Neural cell (in vitro differentiated cells): ENCODE results near the gene TTC8. TPM values are rescaled to one million over a fixed set of nuclear protein-coding genes. Genes with fewer than 3 reads are reported as not detected.

Source experiments
- H2AFZ ChIP-seq: fragments of 200-600, 300-800 bp; sonication (generic), shearing (Covaris generic); 2 replicates; pipeline ENCODE4 v1.6.0; 2014; ENCODE audit warnings: low read depth, mild to moderate bottlenecking, antibody characterized with exemption, low read length, moderate library complexity
- H3F3A ChIP-seq: fragments of 200-600 bp; shearing (Covaris generic); 2 replicates; pipeline ENCODE4 v1.6.1; 2016; ENCODE audit warnings: mild to moderate bottlenecking, moderate library complexity, mixed read lengths, antibody characterized with exemption, low read length; ENCODE audit not compliant: insufficient read depth, poor library complexity, severe bottlenecking
- H3K27ac ChIP-seq: fragments of 200-600, 300-800 bp; sonication (generic), shearing (Covaris generic); 2 replicates; pipeline ENCODE4 v1.5.1; 2014; ENCODE audit warnings: mild to moderate bottlenecking, low read length, moderate library complexity
- H3K27me3 ChIP-seq: fragments of 300-800, 200-600 bp; sonication (generic), shearing (Covaris generic); 2 replicates; pipeline ENCODE4 v1.6.0; 2014; ENCODE audit warnings: mild to moderate bottlenecking, low read depth, low read length, moderate library complexity; ENCODE audit not compliant: insufficient read depth
- H3K36me3 ChIP-seq: fragments of 300-800, 200-600 bp; sonication (generic), shearing (Covaris generic); 2 replicates; pipeline ENCODE4 v1.5.1; 2014; ENCODE audit warnings: mild to moderate bottlenecking, antibody characterized with exemption, low read length, moderate library complexity; ENCODE audit not compliant: insufficient read depth
- H3K4me2 ChIP-seq: fragments of 300-800, 200-600 bp; sonication (generic), shearing (Covaris generic); 2 replicates; pipeline ENCODE4 v1.6.0; 2014; ENCODE audit warnings: mild to moderate bottlenecking, low read length
- H3K4me3 ChIP-seq: fragments of 300-800, 200-600 bp; sonication (generic), shearing (Covaris generic); 2 replicates; pipeline ENCODE4 v1.5.1; 2014; ENCODE audit warnings: mild to moderate bottlenecking, low read length, moderate library complexity
- H3K79me2 ChIP-seq: fragments of 200-600 bp; shearing (Covaris generic); replicated peaks from 2 replicates; pipeline ENCODE4 v1.6.0; 2014; ENCODE audit warnings: mild to moderate bottlenecking, low read length, moderate library complexity; ENCODE audit not compliant: insufficient read depth
- H3K9ac ChIP-seq: fragments of 300-800, 200-600 bp; sonication (generic), shearing (Covaris generic); 2 replicates; pipeline ENCODE4 v1.6.1; 2016; ENCODE audit warnings: mild to moderate bottlenecking, low read length, mixed read lengths
- H3K9me2 ChIP-seq: fragments of 200-600 bp; shearing (Covaris generic); 2 replicates; pipeline ENCODE4 v1.6.1; 2016; ENCODE audit warnings: mild to moderate bottlenecking, low read length, mixed read lengths; ENCODE audit not compliant: insufficient read depth
- H3K9me3 ChIP-seq: fragments of 200-600, 300-800 bp; sonication (generic), shearing (Covaris generic); 2 replicates; pipeline ENCODE4 v1.6.1; 2016; ENCODE audit warnings: mild to moderate bottlenecking, mixed run types, low read length, moderate library complexity, mixed read lengths
- H4K20me1 ChIP-seq: fragments of 200-600 bp; shearing (Covaris generic); 2 replicates; pipeline ENCODE4 v1.6.1; 2016; ENCODE audit warnings: mild to moderate bottlenecking, mixed run types; ENCODE audit not compliant: insufficient read depth
- EP300 ChIP-seq: fragments of 450-650 bp; conservative IDR thresholded peaks from 2 replicates; pipeline ENCODE4 v1.6.1; 2014; ENCODE audit warnings: antibody characterized with exemption, mild to moderate bottlenecking, moderate library complexity; ENCODE audit not compliant: poor library complexity, severe bottlenecking
- EZH2 ChIP-seq: fragments of 200-600, 300-800 bp; shearing (Covaris generic), sonication (generic); IDR thresholded peaks from 2 replicates; pipeline ENCODE4 v1.6.1; 2014; ENCODE audit warnings: antibody characterized with exemption, low read length, borderline replicate concordance, mild to moderate bottlenecking; ENCODE audit not compliant: insufficient read depth, poor library complexity, severe bottlenecking
- MXI1 ChIP-seq: fragments of 450-650 bp; conservative IDR thresholded peaks from 2 replicates; pipeline ENCODE4 v1.6.1; 2014; ENCODE audit warnings: antibody characterized with exemption, mild to moderate bottlenecking; ENCODE audit not compliant: poor library complexity, severe bottlenecking
- POLR2AphosphoS5 ChIP-seq: IDR thresholded peaks from 2 replicates; pipeline ENCODE4 v1.6.1; 2012
- RAD21 ChIP-seq: fragments of 450-650 bp; conservative IDR thresholded peaks from 2 replicates; pipeline ENCODE4 v1.6.1; 2014; ENCODE audit warnings: antibody characterized with exemption, mild to moderate bottlenecking, moderate library complexity
- SMC3 ChIP-seq: fragments of 450-650 bp; conservative IDR thresholded peaks from 2 replicates; pipeline ENCODE4 v1.6.1; 2014; ENCODE audit warnings: antibody characterized with exemption, mild to moderate bottlenecking, moderate library complexity; ENCODE audit not compliant: poor library complexity
- TAF1 ChIP-seq: IDR thresholded peaks from 2 replicates; pipeline ENCODE4 v1.6.1; 2012; ENCODE audit warnings: low read depth
- polyA plus RNA-seq: library from polyadenylated mRNA; depleted of rRNA; stranded (reverse); fragments of >200 nt; gene quantifications from 2 replicates; pipeline ENCODE4 v1.2.3, GENCODE V29; 2014
- TF ChIP-seq, protein P1 (sequence below): fragments of 450-650 bp; IDR thresholded peaks from 2 replicates; pipeline ENCODE4 v1.5.1; 2014; ENCODE audit warnings: antibody characterized with exemption, mild to moderate bottlenecking, moderate library complexity; ENCODE audit not compliant: poor library complexity, severe bottlenecking
- TF ChIP-seq, protein P2 (sequence below): IDR thresholded peaks from 2 replicates; pipeline ENCODE4 v1.6.1; 2012; ENCODE audit warnings: borderline replicate concordance

The TTC8 gene
- polyA plus RNA-seq, 1 donor from 2014 or later: 28.1 TPM

DNA sequence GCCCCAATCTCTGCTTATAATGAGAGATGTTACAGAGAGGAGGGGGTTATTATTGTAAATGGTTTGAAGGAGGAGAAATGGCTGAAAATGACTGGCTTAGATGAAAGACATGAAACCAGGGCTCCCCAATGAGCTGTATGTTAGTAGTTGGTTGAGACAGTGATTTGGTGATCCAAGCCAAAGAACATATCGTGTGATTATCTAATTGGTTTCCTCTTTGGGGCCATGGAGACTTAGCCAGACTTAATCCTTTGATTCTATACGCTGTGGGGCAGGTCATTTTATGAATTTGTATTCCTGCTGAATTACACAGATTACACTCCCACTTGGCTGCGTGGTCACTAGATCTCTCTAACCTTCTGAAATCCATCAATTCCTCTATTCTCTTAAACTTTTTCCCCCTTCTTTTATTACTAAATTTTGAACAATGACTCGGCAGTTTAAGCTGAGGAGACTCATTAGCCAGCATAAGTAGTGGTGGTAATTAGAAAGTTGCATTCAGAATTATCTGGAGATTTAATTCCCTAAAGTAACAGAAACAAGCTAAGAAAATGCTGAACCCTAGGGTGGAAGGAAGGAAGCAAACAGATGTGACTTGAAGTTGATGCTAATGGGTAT is 5.3 kb downstream of the TTC8 start:
- TF ChIP-seq, protein P1, sequence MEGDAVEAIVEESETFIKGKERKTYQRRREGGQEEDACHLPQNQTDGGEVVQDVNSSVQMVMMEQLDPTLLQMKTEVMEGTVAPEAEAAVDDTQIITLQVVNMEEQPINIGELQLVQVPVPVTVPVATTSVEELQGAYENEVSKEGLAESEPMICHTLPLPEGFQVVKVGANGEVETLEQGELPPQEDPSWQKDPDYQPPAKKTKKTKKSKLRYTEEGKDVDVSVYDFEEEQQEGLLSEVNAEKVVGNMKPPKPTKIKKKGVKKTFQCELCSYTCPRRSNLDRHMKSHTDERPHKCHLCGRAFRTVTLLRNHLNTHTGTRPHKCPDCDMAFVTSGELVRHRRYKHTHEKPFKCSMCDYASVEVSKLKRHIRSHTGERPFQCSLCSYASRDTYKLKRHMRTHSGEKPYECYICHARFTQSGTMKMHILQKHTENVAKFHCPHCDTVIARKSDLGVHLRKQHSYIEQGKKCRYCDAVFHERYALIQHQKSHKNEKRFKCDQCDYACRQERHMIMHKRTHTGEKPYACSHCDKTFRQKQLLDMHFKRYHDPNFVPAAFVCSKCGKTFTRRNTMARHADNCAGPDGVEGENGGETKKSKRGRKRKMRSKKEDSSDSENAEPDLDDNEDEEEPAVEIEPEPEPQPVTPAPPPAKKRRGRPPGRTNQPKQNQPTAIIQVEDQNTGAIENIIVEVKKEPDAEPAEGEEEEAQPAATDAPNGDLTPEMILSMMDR: no peak
- TF ChIP-seq EP300: no peak
- TF ChIP-seq, protein P2, sequence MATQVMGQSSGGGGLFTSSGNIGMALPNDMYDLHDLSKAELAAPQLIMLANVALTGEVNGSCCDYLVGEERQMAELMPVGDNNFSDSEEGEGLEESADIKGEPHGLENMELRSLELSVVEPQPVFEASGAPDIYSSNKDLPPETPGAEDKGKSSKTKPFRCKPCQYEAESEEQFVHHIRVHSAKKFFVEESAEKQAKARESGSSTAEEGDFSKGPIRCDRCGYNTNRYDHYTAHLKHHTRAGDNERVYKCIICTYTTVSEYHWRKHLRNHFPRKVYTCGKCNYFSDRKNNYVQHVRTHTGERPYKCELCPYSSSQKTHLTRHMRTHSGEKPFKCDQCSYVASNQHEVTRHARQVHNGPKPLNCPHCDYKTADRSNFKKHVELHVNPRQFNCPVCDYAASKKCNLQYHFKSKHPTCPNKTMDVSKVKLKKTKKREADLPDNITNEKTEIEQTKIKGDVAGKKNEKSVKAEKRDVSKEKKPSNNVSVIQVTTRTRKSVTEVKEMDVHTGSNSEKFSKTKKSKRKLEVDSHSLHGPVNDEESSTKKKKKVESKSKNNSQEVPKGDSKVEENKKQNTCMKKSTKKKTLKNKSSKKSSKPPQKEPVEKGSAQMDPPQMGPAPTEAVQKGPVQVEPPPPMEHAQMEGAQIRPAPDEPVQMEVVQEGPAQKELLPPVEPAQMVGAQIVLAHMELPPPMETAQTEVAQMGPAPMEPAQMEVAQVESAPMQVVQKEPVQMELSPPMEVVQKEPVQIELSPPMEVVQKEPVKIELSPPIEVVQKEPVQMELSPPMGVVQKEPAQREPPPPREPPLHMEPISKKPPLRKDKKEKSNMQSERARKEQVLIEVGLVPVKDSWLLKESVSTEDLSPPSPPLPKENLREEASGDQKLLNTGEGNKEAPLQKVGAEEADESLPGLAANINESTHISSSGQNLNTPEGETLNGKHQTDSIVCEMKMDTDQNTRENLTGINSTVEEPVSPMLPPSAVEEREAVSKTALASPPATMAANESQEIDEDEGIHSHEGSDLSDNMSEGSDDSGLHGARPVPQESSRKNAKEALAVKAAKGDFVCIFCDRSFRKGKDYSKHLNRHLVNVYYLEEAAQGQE: no peak
- no peak for TF ChIP-seq EZH2
- TF ChIP-seq MXI1: no peak
- no peak for TF ChIP-seq TAF1
- no peak for TF ChIP-seq SMC3
- TF ChIP-seq RAD21: no peak
- no peak for TF ChIP-seq POLR2AphosphoS5
- Histone ChIP-seq H2AFZ (no peak overlapping the region), H3K27ac (no peak overlapping the region), H3K9me3 (no peaks in the 10 kb centered on the region), H3K9ac (no peak overlapping the region), H4K20me1 (no peaks in the 10 kb centered on the region), H3K9me2 (no peaks in the 10 kb centered on the region), H3K27me3 (no peaks in the 10 kb centered on the region), H3K79me2 (peaks cover 27% of the 10 kb centered on the region), H3K36me3 (no peaks in the 10 kb centered on the region), H3F3A (no peaks in the 10 kb centered on the region), H3K4me2 (no peak overlapping the region), H3K4me3 (no peak overlapping the region)

DNA sequence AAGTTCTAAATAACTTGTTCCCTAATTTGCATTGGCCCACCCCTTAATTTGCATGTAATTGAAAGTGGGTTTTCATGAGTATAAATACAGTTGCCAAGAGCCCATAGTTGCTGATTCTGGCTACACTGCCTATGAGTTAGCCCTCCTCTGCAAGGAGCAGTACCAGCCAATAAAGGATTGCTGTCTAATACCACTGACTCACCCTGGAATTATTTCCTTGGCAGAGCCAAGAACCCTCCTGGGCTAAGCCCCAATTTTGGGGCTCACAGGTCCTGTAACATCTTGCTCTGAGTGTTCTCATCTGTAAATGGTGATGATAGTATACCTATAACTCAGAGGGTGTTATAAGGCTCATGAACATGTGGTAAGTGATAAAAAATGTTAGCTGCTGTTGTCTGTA is 6.8 kb downstream of the TTC8 start:
- Histone ChIP-seq H3K4me3 (no peak overlapping the region), H3K27ac (no peak overlapping the region), H3K9me3 (no peaks in the 10 kb centered on the region), H4K20me1 (no peaks in the 10 kb centered on the region), H3F3A (no peaks in the 10 kb centered on the region), H3K9me2 (no peaks in the 10 kb centered on the region), H2AFZ (no peak overlapping the region), H3K27me3 (no peaks in the 10 kb centered on the region), H3K9ac (no peak overlapping the region), H3K36me3 (no peaks in the 10 kb centered on the region), H3K4me2 (no peak overlapping the region), H3K79me2 (peaks cover 24% of the 10 kb centered on the region)
- no peak for TF ChIP-seq MXI1
- no peak for TF ChIP-seq POLR2AphosphoS5
- TF ChIP-seq, protein P2: no peak
- no peak for TF ChIP-seq RAD21
- TF ChIP-seq, protein P1: no peak
- no peak for TF ChIP-seq SMC3
- no peak for TF ChIP-seq EP300
- no peak for TF ChIP-seq EZH2
- no peak for TF ChIP-seq TAF1
